K562 (cell line): ENCODE results near the gene LUC7L3.

ENCODE experiments used
- CTCF ChIP-seq, 3 experiments: IDR thresholded peaks in 2 of 3; conservative IDR thresholded peaks in 1 of 3; 2 replicates each; pipeline ENCODE4 v1.5.1; 2011 to 2012; ENCODE audit warnings: low read length in 3 of 3, mild to moderate bottlenecking in 3 of 3, control low read depth in 2 of 3, improper control_type of control experiment in 1 of 3, inconsistent platforms in 1 of 3, low read depth in 1 of 3, mixed read lengths in 1 of 3, moderate library complexity in 1 of 3; ENCODE audit not compliant: insufficient read depth in 2 of 3
- FOXM1 ChIP-seq, 2 experiments: fragments of 450-650 bp in 1 of 2; sonication (generic) in 1 of 2; formaldehyde crosslinking in 1 of 2; IDR thresholded peaks; 2 replicates each; pipeline versions ENCODE4 v1.6.1 to v1.9.0; 2017 to 2022; ENCODE audit warnings: low read depth in 2 of 2, mild to moderate bottlenecking in 2 of 2, missing genetic modification reagents in 1 of 2, moderate library complexity in 1 of 2
- MAX ChIP-seq: sonication (generic); formaldehyde crosslinking; IDR thresholded peaks from 2 replicates; pipeline ENCODE4 v1.9.0; 2022; ENCODE audit warnings: mild to moderate bottlenecking, missing genetic modification reagents
- MXI1 ChIP-seq: IDR thresholded peaks from 2 replicates; pipeline ENCODE4 v1.6.1; 2011; ENCODE audit warnings: low read depth, mild to moderate bottlenecking, improper control_type of control experiment, low read length
- POLR3G ChIP-seq: IDR thresholded peaks from 2 replicates; pipeline ENCODE4 v1.6.1; 2011; ENCODE audit not compliant: insufficient read length, insufficient replicate concordance; ENCODE audit errors: extremely low read depth
- SMAD3 ChIP-seq: fragments of 450-650 bp; formaldehyde crosslinking; conservative IDR thresholded peaks from 2 replicates; pipeline ENCODE4 v1.4.0; 2020; ENCODE audit warnings: mild to moderate bottlenecking
- ZNF24 ChIP-seq: fragments of 450-650 bp; IDR thresholded peaks from 2 replicates; pipeline ENCODE4 v1.6.1; 2016

GRCh38 chr17:50768346-50768761, 49.0 kb downstream of the LUC7L3 start:
- TF ChIP-seq POLR3G (no peak), SMAD3 (CRISPR knock-in tag) (no peak), ZNF24 (no peak), MXI1 (no peak), CTCF (IDR thresholded peaks at IDR 0.05 in 2 of 3, conservative IDR thresholded peaks at IDR 0.05 in 1 of 3; ENCODE audit: insufficient read depth in 2 of 3, low read depth in 1 of 3, low read length in 3 of 3) (no peak), MAX (CRISPR knock-in tag) (no peak), FOXM1 (IDR thresholded peaks at IDR 0.05; ENCODE audit: low read depth) (no peak), FOXM1 (CRISPR knock-in tag; IDR thresholded peaks at IDR 0.05; ENCODE audit: low read depth) (no peak)
